ENCODE data around the gene SHCBP1. TPM values are rescaled to one million over a fixed set of nuclear protein-coding genes. Genes with fewer than 3 reads are reported as not detected.

The SHCBP1 gene, protein sequence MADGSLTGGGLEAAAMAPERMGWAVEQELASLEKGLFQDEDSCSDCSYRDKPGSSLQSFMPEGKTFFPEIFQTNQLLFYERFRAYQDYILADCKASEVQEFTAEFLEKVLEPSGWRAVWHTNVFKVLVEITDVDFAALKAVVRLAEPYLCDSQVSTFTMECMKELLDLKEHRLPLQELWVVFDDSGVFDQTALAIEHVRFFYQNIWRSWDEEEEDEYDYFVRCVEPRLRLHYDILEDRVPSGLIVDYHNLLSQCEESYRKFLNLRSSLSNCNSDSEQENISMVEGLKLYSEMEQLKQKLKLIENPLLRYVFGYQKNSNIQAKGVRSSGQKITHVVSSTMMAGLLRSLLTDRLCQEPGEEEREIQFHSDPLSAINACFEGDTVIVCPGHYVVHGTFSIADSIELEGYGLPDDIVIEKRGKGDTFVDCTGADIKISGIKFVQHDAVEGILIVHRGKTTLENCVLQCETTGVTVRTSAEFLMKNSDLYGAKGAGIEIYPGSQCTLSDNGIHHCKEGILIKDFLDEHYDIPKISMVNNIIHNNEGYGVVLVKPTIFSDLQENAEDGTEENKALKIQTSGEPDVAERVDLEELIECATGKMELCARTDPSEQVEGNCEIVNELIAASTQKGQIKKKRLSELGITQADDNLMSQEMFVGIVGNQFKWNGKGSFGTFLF
- total RNA-seq (1 to 10 TPM; 5.6 to 8.6 TPM), polyA plus RNA-seq (ENCODE audit: insufficient read length in 6 of 6) (10 to 100 TPM in 5 of 6 donors, 1 to 10 TPM in 1; 8.1 to 18.1 (median 11.7) TPM)
- long read RNA-seq, donor 1, partial matches to known transcripts = 0 of 1 reads
- long read RNA-seq, donor 1, other reads (novel, unspliced or antisense) = 0 of 1 reads
- long read RNA-seq, donor 2, partial matches to known transcripts = 0 of 1 reads
- long read RNA-seq, donor 2, other reads (novel, unspliced or antisense) = 0 of 1 reads
- long read RNA-seq, donor 3 = 0 reads
- long read RNA-seq, donor 4, partial matches to known transcripts = 0 of 5 reads
- long read RNA-seq, donor 4, other reads (novel, unspliced or antisense) = 2 of 5 reads
- long read RNA-seq, donor 5, partial matches to known transcripts = 0 of 1 reads
- long read RNA-seq, donor 5, other reads (novel, unspliced or antisense) = 0 of 1 reads
- long read RNA-seq, donor 6, partial matches to known transcripts = 0 of 3 reads
- long read RNA-seq, donor 6, other reads (novel, unspliced or antisense) = 0 of 3 reads
- long read RNA-seq, donor 7, partial matches to known transcripts = 0 of 1 reads
- long read RNA-seq, donor 7, other reads (novel, unspliced or antisense) = 0 of 1 reads
- long read RNA-seq, donor 8, partial matches to known transcripts = 0 of 1 reads
- long read RNA-seq, donor 8, other reads (novel, unspliced or antisense) = 0 of 1 reads
- long read RNA-seq, donor 9 = 0 reads
- long read RNA-seq, donor 10, partial matches to known transcripts = 0 of 1 reads
- long read RNA-seq, donor 10, other reads (novel, unspliced or antisense) = 0 of 1 reads
- long read RNA-seq, donor 11 = 0 reads
- long read RNA-seq, donor 12, partial matches to known transcripts = 0 of 1 reads
- long read RNA-seq, donor 12, other reads (novel, unspliced or antisense) = 0 of 1 reads

DNA sequence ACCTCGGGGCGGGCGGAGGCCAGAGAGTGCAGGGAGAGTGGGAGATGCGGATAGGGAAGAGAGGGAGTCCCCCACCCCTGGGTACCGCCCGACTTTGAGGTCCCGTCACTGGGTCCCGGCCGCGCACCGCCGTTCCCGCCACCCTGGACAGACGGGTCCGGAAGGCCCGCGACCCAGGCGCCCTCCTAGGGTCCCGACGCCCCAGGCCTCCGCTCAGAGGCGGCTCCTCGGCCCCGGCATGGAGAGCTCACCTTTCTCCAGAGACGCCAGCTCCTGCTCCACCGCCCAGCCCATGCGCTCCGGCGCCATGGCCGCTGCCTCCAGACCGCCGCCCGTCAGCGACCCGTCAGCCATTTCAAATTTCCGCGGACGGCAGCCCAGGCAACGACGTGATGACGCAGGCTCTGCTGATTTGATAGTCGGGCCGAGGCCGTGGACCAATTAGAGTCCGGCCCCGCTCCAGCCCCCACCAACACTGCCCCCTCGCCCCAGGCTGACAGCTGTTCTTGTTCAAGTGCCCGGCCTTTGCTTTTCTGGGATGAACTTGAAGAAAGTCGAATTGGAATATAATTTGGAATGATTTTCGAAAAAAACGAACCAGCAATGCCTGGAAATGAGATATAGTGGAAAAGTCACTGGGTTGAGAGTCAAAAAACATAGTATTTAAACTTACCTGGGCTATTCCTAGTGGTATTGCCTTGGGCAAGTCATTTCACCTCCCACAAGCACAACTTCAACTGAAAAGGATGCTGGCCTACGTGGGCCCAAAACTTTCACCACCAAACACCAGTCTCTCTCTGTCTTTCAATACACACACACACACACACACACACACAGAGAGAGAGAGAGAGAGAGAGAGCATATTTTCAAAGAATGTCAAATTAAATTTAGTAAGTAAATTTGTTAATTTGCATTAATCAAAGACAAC lies at the start of gene SHCBP1:
TSS of gene SHCBP1 (minus strand) at position 374 of the 928 bp plus-strand sequence. CDS start at position 354, 20 bp downstream.
- peak; percentile 91 for ATAC-seq
- DNase-seq = peak; percentile 80 to 92 (median 90)
- H3K9me3 ChIP-seq = no peaks in the 10 kb centered on the region
- intact Hi-C loops (cut with DNase I) = no loop called here
- peak within 1 kb of the TSS; percentile 53 to 58 for H3K4me3 ChIP-seq
- H3K36me3 ChIP-seq = no peaks in the 10 kb centered on the region
- H3K27ac ChIP-seq = peak within 1 kb of the TSS in 1 of 2 donors; percentile 53
- H3K27me3 ChIP-seq = no peaks in the 10 kb centered on the region
- peaks cover 0 to 19% of the 10 kb centered on the region in 2 donors for H3K4me1 ChIP-seq
- TF ChIP-seq, protein P1, sequence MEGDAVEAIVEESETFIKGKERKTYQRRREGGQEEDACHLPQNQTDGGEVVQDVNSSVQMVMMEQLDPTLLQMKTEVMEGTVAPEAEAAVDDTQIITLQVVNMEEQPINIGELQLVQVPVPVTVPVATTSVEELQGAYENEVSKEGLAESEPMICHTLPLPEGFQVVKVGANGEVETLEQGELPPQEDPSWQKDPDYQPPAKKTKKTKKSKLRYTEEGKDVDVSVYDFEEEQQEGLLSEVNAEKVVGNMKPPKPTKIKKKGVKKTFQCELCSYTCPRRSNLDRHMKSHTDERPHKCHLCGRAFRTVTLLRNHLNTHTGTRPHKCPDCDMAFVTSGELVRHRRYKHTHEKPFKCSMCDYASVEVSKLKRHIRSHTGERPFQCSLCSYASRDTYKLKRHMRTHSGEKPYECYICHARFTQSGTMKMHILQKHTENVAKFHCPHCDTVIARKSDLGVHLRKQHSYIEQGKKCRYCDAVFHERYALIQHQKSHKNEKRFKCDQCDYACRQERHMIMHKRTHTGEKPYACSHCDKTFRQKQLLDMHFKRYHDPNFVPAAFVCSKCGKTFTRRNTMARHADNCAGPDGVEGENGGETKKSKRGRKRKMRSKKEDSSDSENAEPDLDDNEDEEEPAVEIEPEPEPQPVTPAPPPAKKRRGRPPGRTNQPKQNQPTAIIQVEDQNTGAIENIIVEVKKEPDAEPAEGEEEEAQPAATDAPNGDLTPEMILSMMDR (IDR thresholded peaks at IDR 0.05) = no peak

DNA sequence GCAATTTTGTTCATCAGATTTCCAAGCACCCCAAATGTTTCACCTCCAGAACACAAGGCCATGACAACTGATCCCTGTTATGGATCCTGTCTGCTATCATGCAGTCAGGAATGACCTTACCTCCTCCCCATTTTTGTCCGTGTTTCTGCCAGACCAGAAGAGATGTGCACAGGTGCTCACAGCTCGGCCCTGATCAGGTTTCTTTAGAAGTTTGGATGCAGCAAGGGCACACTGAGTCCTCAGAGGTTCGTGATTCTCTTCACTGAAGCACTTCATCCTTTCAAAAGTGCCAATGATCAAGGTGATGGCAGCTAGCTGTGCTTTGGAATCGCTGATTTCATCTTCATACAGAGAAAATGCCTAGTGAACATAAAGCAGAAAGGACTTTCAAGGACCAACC lies 40.9 kb upstream of the SHCBP1 start:
- ATAC-seq = no peak
- Histone ChIP-seq H3K4me1 (peaks cover 0 to 20% of the 10 kb centered on the region in 2 donors), H3K27ac (no peak overlapping the region), H3K27me3 (no peaks in the 10 kb centered on the region), H3K9me3 (no peaks in the 10 kb centered on the region), H3K4me3 (no peak overlapping the region), H3K36me3 (peaks cover 0 to 94% of the 10 kb centered on the region in 2 donors)
- no peak for DNase-seq
- TF ChIP-seq, protein P1 (IDR thresholded peaks at IDR 0.05) = no peak
- intact Hi-C loops (cut with DNase I) = no loop called here

- peaks cover 0 to 75% of the 10 kb centered on the region in 2 donors for H3K36me3 ChIP-seq
- no peak overlapping the region for H3K4me3 ChIP-seq
- ATAC-seq (peak; percentile 92), DNase-seq (peak in 3 of 4 donors; percentile 13 to 78 (median 61))
- peak overlapping the region in 1 of 2 donors; percentile 68 for H3K27ac ChIP-seq
- no peaks in the 10 kb centered on the region for H3K9me3 ChIP-seq
- TF ChIP-seq, protein P1 (IDR thresholded peaks at IDR 0.05) = no peak
- H3K27me3 ChIP-seq = no peaks in the 10 kb centered on the region
- intact Hi-C loops (cut with DNase I) = no loop called here
- H3K4me1 ChIP-seq = peaks cover 0 to 20% of the 10 kb centered on the region in 2 donors
Observed at GRCh38 chr16:46658925-46659324, 37.7 kb upstream of the SHCBP1 start.

GRCh38 chr16:46651305-46651704 lies 30.1 kb upstream of the SHCBP1 start:
- TF ChIP-seq, protein P1 (IDR thresholded peaks at IDR 0.05) = no peak
- Histone ChIP-seq H3K36me3 (peaks cover 0 to 14% of the 10 kb centered on the region in 2 donors), H3K4me1 (no peaks in the 10 kb centered on the region), H3K27ac (no peak overlapping the region), H3K27me3 (no peaks in the 10 kb centered on the region), H3K9me3 (no peaks in the 10 kb centered on the region), H3K4me3 (no peak overlapping the region)
- ATAC-seq (no peak), DNase-seq (no peak)
- intact Hi-C loops (cut with DNase I) = no loop called here
